IMR-90 (cell line): ENCODE measurements around the gene DLEU7. TPM values are rescaled to one million over a fixed set of nuclear protein-coding genes. Genes with fewer than 3 reads are reported as not detected.

Experiments used
- ATAC-seq: fragments of 200-7000 bp; cut with Tn5 transposase; 2 replicates; pipeline ENCODE4 v1.9.1; 2020; ENCODE audit warnings: low read depth, mild to moderate bottlenecking, moderate library complexity
- BruUV-seq: library from RNA; stranded (reverse); fragments of 400-500 nt; replicated peaks from 2 replicates; lab custom pipeline; 2021; lab: Mats Ljungman, UMichigan
- CTCF ChIA-PET: fragments of 300-600 bp; formaldehyde crosslinking; extraction: SDS; loops from one replicate; lab custom pipeline; 2021; ENCODE audit warnings: antibody characterized with exemption; lab: Yijun Ruan, JAX
- POLR2A ChIA-PET: fragments of 300-600 bp; sonication (Branson Sonifier 250); formaldehyde crosslinking; loops from one replicate; lab custom pipeline; 2022; ENCODE audit warnings: antibody characterized with exemption; ENCODE audit not compliant: unreplicated experiment; lab: Charles Lee
- DNase-seq: peaks from one replicate; pipeline ENCODE4 v3.0.0; 2013
- H2AFZ ChIP-seq: replicated peaks from 2 replicates; pipeline ENCODE3; 2013; ENCODE audit warnings: low read length, mild to moderate bottlenecking; ENCODE audit not compliant: poor library complexity
- H2AK5ac ChIP-seq: 2 replicates; pipeline ENCODE4 v1.6.1; 2013; ENCODE audit warnings: low read depth, low read length, inconsistent platforms
- H2AK9ac ChIP-seq: replicated peaks from 2 replicates; pipeline ENCODE3; 2013; ENCODE audit warnings: mild to moderate bottlenecking, low read depth, low read length, moderate library complexity; ENCODE audit not compliant: poor library complexity
- H2BK120ac ChIP-seq: 2 replicates; pipeline ENCODE4 v1.6.1; 2013; ENCODE audit warnings: low read depth, low read length, inconsistent platforms
- H2BK15ac ChIP-seq: 3 replicates; pipeline ENCODE4 v1.6.1; 2013; ENCODE audit warnings: low read depth, low read length, inconsistent platforms
- H2BK20ac ChIP-seq: 2 replicates; pipeline ENCODE4 v1.6.1; 2013; ENCODE audit warnings: low read depth, mild to moderate bottlenecking, inconsistent platforms, low read length, moderate library complexity
- H2BK5ac ChIP-seq: 2 replicates; pipeline ENCODE4 v1.6.1; 2013; ENCODE audit warnings: mild to moderate bottlenecking, low read depth, low read length, inconsistent platforms; ENCODE audit not compliant: poor library complexity, severe bottlenecking
- H3K14ac ChIP-seq: replicated peaks from 2 replicates; pipeline ENCODE4 v1.6.1; 2013; ENCODE audit warnings: low read depth, low read length, inconsistent platforms
- H3K18ac ChIP-seq: 2 replicates; pipeline ENCODE4 v1.6.1; 2013; ENCODE audit warnings: low read depth, low read length, control low read depth
- H3K23ac ChIP-seq: 2 replicates; pipeline ENCODE4 v1.6.1; 2013; ENCODE audit warnings: low read depth, low read length, inconsistent platforms
- H3K27ac ChIP-seq: 2 replicates; pipeline ENCODE4 v1.5.1; 2013; ENCODE audit warnings: mild to moderate bottlenecking, control low read depth, low read length; ENCODE audit not compliant: insufficient read depth
- H3K27me3 ChIP-seq: 2 replicates; pipeline ENCODE4 v1.6.1; 2013; ENCODE audit warnings: low read length; ENCODE audit not compliant: control insufficient read depth, insufficient read depth
- H3K36me3 ChIP-seq: 2 replicates; pipeline ENCODE4 v1.6.1; 2013; ENCODE audit warnings: low read length, mixed read lengths; ENCODE audit not compliant: control insufficient read depth, insufficient read depth
- H3K4ac ChIP-seq: 2 replicates; pipeline ENCODE4 v1.6.1; 2013; ENCODE audit warnings: low read depth, low read length, inconsistent platforms
- H3K4me1 ChIP-seq: 2 replicates; pipeline ENCODE4 v1.6.1; 2013; ENCODE audit warnings: low read length, mixed read lengths; ENCODE audit not compliant: control insufficient read depth, insufficient read depth
- H3K4me2 ChIP-seq: 2 replicates; pipeline ENCODE4 v1.6.1; 2013; ENCODE audit warnings: low read depth, mild to moderate bottlenecking, control low read depth, low read length, moderate library complexity
- H3K4me3 ChIP-seq: 2 replicates; pipeline ENCODE4 v1.5.1; 2013; ENCODE audit warnings: low read depth, mild to moderate bottlenecking, control low read depth, low read length, moderate library complexity; ENCODE audit not compliant: insufficient read depth
- H3K56ac ChIP-seq: 2 replicates; pipeline ENCODE4 v1.6.1; 2013; ENCODE audit warnings: low read length, inconsistent platforms; ENCODE audit not compliant: insufficient read depth; ENCODE audit errors: extremely low read depth
- H3K79me1 ChIP-seq, 2 experiments: 2 replicates each; pipeline ENCODE4 v1.6.1; 2013; ENCODE audit warnings: low read length in 2 of 2, inconsistent platforms in 1 of 2, low read depth in 1 of 2
- H3K9ac ChIP-seq: 2 replicates; pipeline ENCODE4 v1.6.1; 2013; ENCODE audit warnings: low read depth, low read length, control low read depth
- H3K9me1 ChIP-seq: 2 replicates; pipeline ENCODE4 v1.6.1; 2013; ENCODE audit warnings: low read length, inconsistent platforms; ENCODE audit not compliant: insufficient read depth
- H3K9me3 ChIP-seq: 2 replicates; pipeline ENCODE4 v1.6.1; 2013; ENCODE audit warnings: low read length; ENCODE audit not compliant: control insufficient read depth, insufficient read depth
- H4K20me1 ChIP-seq: 2 replicates; pipeline ENCODE4 v1.6.1; 2013; ENCODE audit warnings: low read length, inconsistent platforms; ENCODE audit not compliant: insufficient read depth
- H4K5ac ChIP-seq: 2 replicates; pipeline ENCODE4 v1.6.1; 2013; ENCODE audit warnings: mild to moderate bottlenecking, low read depth, low read length, control low read depth
- H4K8ac ChIP-seq, 2 experiments: 2 replicates each; pipeline ENCODE4 v1.6.1; 2013; ENCODE audit warnings: low read depth in 2 of 2, low read length in 2 of 2, control low read depth in 1 of 2, inconsistent platforms in 1 of 2
- H4K91ac ChIP-seq: 2 replicates; pipeline ENCODE4 v1.6.1; 2013; ENCODE audit warnings: low read depth, low read length, inconsistent platforms; ENCODE audit not compliant: insufficient read depth
- CEBPB ChIP-seq: IDR thresholded peaks from 2 replicates; pipeline ENCODE4 v1.6.1; 2012; ENCODE audit warnings: low read depth, low read length, improper control_type of control experiment
- CHD1 ChIP-seq: IDR thresholded peaks from 2 replicates; pipeline ENCODE4 v1.6.1; 2012; ENCODE audit warnings: low read depth, low read length, improper control_type of control experiment
- FOS ChIP-seq: fragments of 150-350 bp; IDR thresholded peaks from 2 replicates; pipeline ENCODE4 v1.6.1; 2016; ENCODE audit warnings: low read depth, low read length
- MAFK ChIP-seq: IDR thresholded peaks from 2 replicates; pipeline ENCODE4 v1.6.1; 2012; ENCODE audit warnings: low read depth, low read length, improper control_type of control experiment
- MAZ ChIP-seq: IDR thresholded peaks from 2 replicates; pipeline ENCODE4 v1.6.1; 2012; ENCODE audit warnings: low read depth, mild to moderate bottlenecking, low read length, improper control_type of control experiment, moderate library complexity, borderline replicate concordance
- MXI1 ChIP-seq: IDR thresholded peaks from 2 replicates; pipeline ENCODE4 v1.6.1; 2012; ENCODE audit warnings: low read depth, mild to moderate bottlenecking, low read length, moderate library complexity, borderline replicate concordance
- NFE2L2 ChIP-seq: fragments of 150-350 bp; IDR thresholded peaks from 2 replicates; pipeline ENCODE4 v1.6.1; 2016; ENCODE audit warnings: low read depth, mild to moderate bottlenecking, low read length
- POLR2A ChIP-seq: IDR thresholded peaks from 2 replicates; pipeline ENCODE4 v1.6.1; 2012; ENCODE audit warnings: mild to moderate bottlenecking, low read depth, low read length
- RAD21 ChIP-seq: IDR thresholded peaks from 2 replicates; pipeline ENCODE4 v1.6.1; 2012; ENCODE audit warnings: low read length, improper control_type of control experiment
- RCOR1 ChIP-seq: IDR thresholded peaks from 2 replicates; pipeline ENCODE4 v1.6.1; 2012; ENCODE audit warnings: mild to moderate bottlenecking, low read length, improper control_type of control experiment; ENCODE audit not compliant: insufficient replicate concordance
- RFX5 ChIP-seq: IDR thresholded peaks from 2 replicates; pipeline ENCODE4 v1.8.0; 2012; ENCODE audit warnings: low read depth, mild to moderate bottlenecking, low read length, moderate library complexity
- SMC3 ChIP-seq: fragments of 150-350 bp; IDR thresholded peaks from 2 replicates; pipeline ENCODE4 v1.6.1; 2016; ENCODE audit warnings: low read depth, mild to moderate bottlenecking, antibody characterized with exemption, low read length, moderate library complexity
- WGBS, 2 experiments: methylation state at CpG; one replicate each; pipeline versions ENCODE4 v1.1.5 to v1.1.7; 2013; ENCODE audit warnings: missing lambda C conversion rate in 2 of 2; ENCODE audit not compliant: insufficient read length in 1 of 2; ENCODE audit errors: extremely low coverage in 2 of 2; 5-methylcytosine and 5-hydroxymethylcytosine counted together
- dilution Hi-C: fragments of 300-500 bp; cut with HindIII; formaldehyde crosslinking; loops from one replicate; pipeline ENCODE4 v1.14.3; 2018; ENCODE audit warnings: low sequenced_read_pairs; ENCODE audit not compliant: unreplicated experiment
- in situ Hi-C: fragments of 300-500 bp; cut with MboI; formaldehyde crosslinking; loops from 3 replicates; pipeline ENCODE4 v1.14.3; 2019; ENCODE audit warnings: low sequenced_read_pairs, inconsistent platforms, mixed read lengths
- intact Hi-C: fragments of 100-400 bp; cut with micrococcal nuclease; formaldehyde crosslinking; loops from 2 replicates; pipeline ENCODE4 v1.10.0; 2022
- polyA plus RNA-seq, 3 experiments: library from polyadenylated mRNA; depleted of rRNA; stranded (reverse); fragments of >200 nt; gene quantifications; 2 replicates each; pipeline ENCODE4 v1.2.3, GENCODE V29; 2012; ENCODE audit warnings: low replicate concordance in 1 of 3
- total RNA-seq: library from RNA; depleted of rRNA; stranded (reverse); fragments of >200 nt; gene quantifications from 2 replicates; pipeline ENCODE4 v1.2.3, GENCODE V29; 2012
- TF ChIP-seq, protein P1 (sequence below): fragments of 150-350 bp; IDR thresholded peaks from 2 replicates; pipeline ENCODE4 v1.6.1; 2016; ENCODE audit warnings: low read depth, mild to moderate bottlenecking, low read length, moderate library complexity, borderline replicate concordance
- TF ChIP-seq, protein P2 (sequence below): conservative IDR thresholded peaks from 2 replicates; pipeline ENCODE4 v1.5.1; 2012; ENCODE audit warnings: mild to moderate bottlenecking, low read depth, low read length, improper control_type of control experiment

The DLEU7 gene
- total and polyA plus RNA-seq, 2 of the 4 experiments (the other 2 are of a cell fraction) = not detected

DNA sequence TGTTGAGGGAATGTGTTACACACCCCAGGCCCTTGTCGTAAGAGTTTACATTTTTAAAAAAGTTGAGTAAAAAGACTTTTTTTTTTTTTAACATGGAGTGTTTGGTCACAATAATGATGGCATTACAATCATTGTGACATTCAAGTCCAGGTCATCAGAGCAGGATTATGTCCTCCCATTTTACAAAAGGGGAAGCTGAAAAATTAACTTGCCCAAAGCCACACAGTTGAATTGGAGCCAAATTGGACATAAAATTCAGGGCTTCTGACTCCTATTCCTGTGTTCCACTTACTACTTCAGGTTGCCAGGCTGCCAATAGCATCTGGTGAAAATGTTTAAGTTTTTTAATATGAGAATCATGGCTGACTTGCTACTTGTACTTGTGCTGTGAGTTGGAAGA is 49.3 kb downstream of the DLEU7 start:
- no peak overlapping the region for H3K27ac ChIP-seq
- H3K14ac ChIP-seq = no peak overlapping the region
- no peak overlapping the region for H3K9ac ChIP-seq
- no TSS peak for BruUV-seq
- no peak overlapping the region for H2AK5ac ChIP-seq
- in situ Hi-C loops = no loop called here
- H2BK15ac ChIP-seq = no peak overlapping the region
- intact Hi-C loops = no loop called here
- no peaks in the 10 kb centered on the region for H3K9me3 ChIP-seq
- CTCF ChIA-PET = no interaction called here
- TF ChIP-seq SMC3 (no peak), MAFK (no peak), FOS (no peak), RCOR1 (no peak), CEBPB (no peak), MAZ (no peak), CHD1 (no peak), POLR2A (no peak), MXI1 (no peak), RAD21 (no peak), RFX5 (no peak), NFE2L2 (no peak)
- TF ChIP-seq, protein P1, sequence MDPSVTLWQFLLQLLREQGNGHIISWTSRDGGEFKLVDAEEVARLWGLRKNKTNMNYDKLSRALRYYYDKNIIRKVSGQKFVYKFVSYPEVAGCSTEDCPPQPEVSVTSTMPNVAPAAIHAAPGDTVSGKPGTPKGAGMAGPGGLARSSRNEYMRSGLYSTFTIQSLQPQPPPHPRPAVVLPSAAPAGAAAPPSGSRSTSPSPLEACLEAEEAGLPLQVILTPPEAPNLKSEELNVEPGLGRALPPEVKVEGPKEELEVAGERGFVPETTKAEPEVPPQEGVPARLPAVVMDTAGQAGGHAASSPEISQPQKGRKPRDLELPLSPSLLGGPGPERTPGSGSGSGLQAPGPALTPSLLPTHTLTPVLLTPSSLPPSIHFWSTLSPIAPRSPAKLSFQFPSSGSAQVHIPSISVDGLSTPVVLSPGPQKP = no peak
- TF ChIP-seq, protein P2, sequence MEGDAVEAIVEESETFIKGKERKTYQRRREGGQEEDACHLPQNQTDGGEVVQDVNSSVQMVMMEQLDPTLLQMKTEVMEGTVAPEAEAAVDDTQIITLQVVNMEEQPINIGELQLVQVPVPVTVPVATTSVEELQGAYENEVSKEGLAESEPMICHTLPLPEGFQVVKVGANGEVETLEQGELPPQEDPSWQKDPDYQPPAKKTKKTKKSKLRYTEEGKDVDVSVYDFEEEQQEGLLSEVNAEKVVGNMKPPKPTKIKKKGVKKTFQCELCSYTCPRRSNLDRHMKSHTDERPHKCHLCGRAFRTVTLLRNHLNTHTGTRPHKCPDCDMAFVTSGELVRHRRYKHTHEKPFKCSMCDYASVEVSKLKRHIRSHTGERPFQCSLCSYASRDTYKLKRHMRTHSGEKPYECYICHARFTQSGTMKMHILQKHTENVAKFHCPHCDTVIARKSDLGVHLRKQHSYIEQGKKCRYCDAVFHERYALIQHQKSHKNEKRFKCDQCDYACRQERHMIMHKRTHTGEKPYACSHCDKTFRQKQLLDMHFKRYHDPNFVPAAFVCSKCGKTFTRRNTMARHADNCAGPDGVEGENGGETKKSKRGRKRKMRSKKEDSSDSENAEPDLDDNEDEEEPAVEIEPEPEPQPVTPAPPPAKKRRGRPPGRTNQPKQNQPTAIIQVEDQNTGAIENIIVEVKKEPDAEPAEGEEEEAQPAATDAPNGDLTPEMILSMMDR = no peak
- ATAC-seq (no peak), DNase-seq (no peak)
- H3K36me3 ChIP-seq = no peaks in the 10 kb centered on the region
- no peak overlapping the region for H2BK120ac ChIP-seq
- no peak overlapping the region for H3K4me2 ChIP-seq
- no peaks in the 10 kb centered on the region for H4K20me1 ChIP-seq
- no peak overlapping the region for H4K91ac ChIP-seq
- H3K79me1 ChIP-seq = no peaks in the 10 kb centered on the region
- no peak overlapping the region for H4K8ac ChIP-seq
- H3K56ac ChIP-seq = no peak overlapping the region
- no peak overlapping the region for H2BK20ac ChIP-seq
- no peak overlapping the region for H3K18ac ChIP-seq
- H3K23ac ChIP-seq = no peak overlapping the region
- H4K5ac ChIP-seq = no peak overlapping the region
- H3K9me1 ChIP-seq = no peaks in the 10 kb centered on the region
- no peak overlapping the region for H3K4me3 ChIP-seq
- H2AK9ac ChIP-seq = no peak overlapping the region
- POLR2A ChIA-PET = interaction anchor here (0.5 kb wide), 1 partner anchor 810 kb away, joined by 9 read pairs; no protein-coding TSS in a partner anchor
- H3K4me1 ChIP-seq = no peaks in the 10 kb centered on the region
- no peak overlapping the region for H2AFZ ChIP-seq
- WGBS, 2 experiments = no CpG with 5 or more reads among the region's 1 CpG
- H3K27me3 ChIP-seq = peaks cover 26% of the 10 kb centered on the region
- H2BK5ac ChIP-seq = no peak overlapping the region
- H3K4ac ChIP-seq = no peak overlapping the region
- dilution Hi-C loops = no loop called here
